Astrocyte (in vitro differentiated cells and primary cell): Measurements from ENCODE around the gene TSHZ1. TPM values are rescaled to one million over a fixed set of nuclear protein-coding genes. Genes with fewer than 3 reads are reported as not detected.

ENCODE experiments used
- DNase-seq: peaks from one replicate; pipeline ENCODE4 v3.0.0-alpha.2; 2010; ENCODE audit warnings: low read depth
- FAIRE-seq: peaks from 2 replicates; lab custom pipeline; 2011; peaks lifted over from hg19 to GRCh38; lab: Jason Lieb, UNC
- H2AFZ ChIP-seq: 2 replicates; pipeline ENCODE4 v1.6.0; 2012; ENCODE audit warnings: low read depth, low read length, inconsistent platforms
- H3K27ac ChIP-seq: 2 replicates; pipeline ENCODE4 v1.5.1; 2011; ENCODE audit warnings: low read depth, low read length, inconsistent platforms
- H3K27me3 ChIP-seq: 2 replicates; pipeline ENCODE4 v1.6.0; 2011; ENCODE audit warnings: low read length, inconsistent platforms; ENCODE audit not compliant: insufficient read depth
- H3K36me3 ChIP-seq: 2 replicates; pipeline ENCODE4 v1.5.1; 2011; ENCODE audit warnings: low read length, inconsistent platforms; ENCODE audit not compliant: insufficient read depth
- H3K4me1 ChIP-seq: 2 replicates; pipeline ENCODE4 v1.5.1; 2011; ENCODE audit warnings: low read length, inconsistent platforms; ENCODE audit not compliant: insufficient read depth
- H3K4me2 ChIP-seq: 2 replicates; pipeline ENCODE4 v1.6.0; 2012; ENCODE audit warnings: low read length, inconsistent platforms
- H3K4me3 ChIP-seq: 2 replicates; pipeline ENCODE4 v1.5.1; 2011; ENCODE audit warnings: low read depth, mild to moderate bottlenecking, low read length, inconsistent platforms; ENCODE audit not compliant: insufficient read depth
- H3K79me2 ChIP-seq: 2 replicates; pipeline ENCODE4 v1.6.0; 2012; ENCODE audit warnings: mild to moderate bottlenecking, low read length, inconsistent platforms; ENCODE audit not compliant: insufficient read depth
- H3K9ac ChIP-seq: 2 replicates; pipeline ENCODE4 v1.6.0; 2012; ENCODE audit warnings: mild to moderate bottlenecking, low read length, inconsistent platforms
- H3K9me3 ChIP-seq: 2 replicates; pipeline ENCODE4 v1.5.1; 2012; ENCODE audit warnings: low read depth, mild to moderate bottlenecking, low read length, inconsistent platforms; ENCODE audit not compliant: insufficient read depth
- H4K20me1 ChIP-seq: 2 replicates; pipeline ENCODE4 v1.6.0; 2012; ENCODE audit warnings: low read length, inconsistent platforms; ENCODE audit not compliant: insufficient read depth
- H3K27ac Mint-ChIP-seq: one replicate; pipeline ENCODE4 v1.8.0; 2021; ENCODE audit warnings: mild to moderate bottlenecking, mixed read lengths; ENCODE audit not compliant: unreplicated experiment
- H3K27me3 Mint-ChIP-seq: one replicate; pipeline ENCODE4 v1.8.0; 2021; ENCODE audit warnings: low read depth, mixed read lengths; ENCODE audit not compliant: unreplicated experiment
- H3K36me3 Mint-ChIP-seq: one replicate; pipeline ENCODE4 v1.8.0; 2021; ENCODE audit warnings: low read depth, mixed read lengths; ENCODE audit not compliant: unreplicated experiment
- H3K4me1 Mint-ChIP-seq: one replicate; pipeline ENCODE4 v1.8.0; 2021; ENCODE audit warnings: low read depth, mixed read lengths; ENCODE audit not compliant: unreplicated experiment
- H3K4me3 Mint-ChIP-seq: one replicate; pipeline ENCODE4 v1.8.0; 2021; ENCODE audit warnings: mild to moderate bottlenecking, moderate library complexity, mixed read lengths; ENCODE audit not compliant: unreplicated experiment
- H3K9me3 Mint-ChIP-seq: one replicate; pipeline ENCODE4 v1.8.0; 2021; ENCODE audit warnings: mild to moderate bottlenecking, mixed read lengths; ENCODE audit not compliant: unreplicated experiment
- CTCF ChIP-seq: IDR thresholded peaks from 2 replicates; pipeline ENCODE4 v1.5.1; 2011; ENCODE audit warnings: low read depth, mild to moderate bottlenecking, inconsistent platforms, low read length, moderate library complexity; ENCODE audit not compliant: insufficient read depth
- EZH2 ChIP-seq: IDR thresholded peaks from 2 replicates; pipeline ENCODE4 v1.6.1; 2012; ENCODE audit warnings: mild to moderate bottlenecking, low read length, inconsistent platforms; ENCODE audit not compliant: insufficient read depth
- total RNA-seq: library from RNA; stranded (reverse); gene quantifications from 2 replicates; pipeline ENCODE4 v1.2.1, GENCODE V29; 2021

TSHZ1 gene
- total RNA-seq, 1 donor from 2014 or later = 2.9 TPM

GRCh38 chr18:75273817-75274216 is 63.2 kb downstream of the TSHZ1 start:
- peaks cover 3% of the 10 kb centered on the region for H3K27me3 Mint-ChIP-seq
- H2AFZ ChIP-seq = no peak overlapping the region
- H3K79me2 ChIP-seq = no peaks in the 10 kb centered on the region
- FAIRE-seq = no peak
- no peak overlapping the region for H3K4me3 Mint-ChIP-seq
- no peak overlapping the region for H3K4me2 ChIP-seq
- H3K27ac Mint-ChIP-seq = no peak overlapping the region
- TF ChIP-seq EZH2 (no peak), CTCF (no peak)
- H3K4me1 Mint-ChIP-seq = peaks cover 11% of the 10 kb centered on the region
- no peaks in the 10 kb centered on the region for H3K9me3 Mint-ChIP-seq
- no peak overlapping the region for H3K27ac ChIP-seq
- H3K27me3 ChIP-seq = no peaks in the 10 kb centered on the region
- no peaks in the 10 kb centered on the region for H3K9me3 ChIP-seq
- H3K9ac ChIP-seq = no peak overlapping the region
- H3K4me3 ChIP-seq = no peak overlapping the region
- H3K4me1 ChIP-seq = no peaks in the 10 kb centered on the region
- DNase-seq = no peak
- no peaks in the 10 kb centered on the region for H3K36me3 Mint-ChIP-seq
- H4K20me1 ChIP-seq = no peaks in the 10 kb centered on the region
- H3K36me3 ChIP-seq = no peaks in the 10 kb centered on the region

DNA sequence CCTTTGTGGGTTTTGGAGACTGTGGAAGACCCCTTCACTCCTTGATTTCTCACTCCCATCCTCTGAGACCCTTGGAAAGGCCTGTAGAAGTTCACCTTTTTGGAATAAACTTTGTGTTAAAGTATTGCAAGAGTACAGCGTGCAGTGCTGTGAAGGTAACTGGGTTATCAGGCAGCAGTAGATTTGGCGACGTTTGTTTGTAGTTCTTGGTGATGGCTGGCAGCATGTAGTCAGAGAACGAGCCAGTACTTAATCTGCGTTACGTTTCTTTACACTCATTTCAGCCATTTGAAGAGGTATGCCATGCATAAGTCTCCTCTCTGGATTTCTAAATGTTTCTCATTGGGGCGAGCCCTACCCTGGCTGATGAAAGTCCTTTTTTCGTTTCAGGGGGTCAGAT is 64.6 kb downstream of the TSHZ1 start:
- H3K4me3 Mint-ChIP-seq = no peak overlapping the region
- Histone ChIP-seq H3K4me1 (no peaks in the 10 kb centered on the region), H3K36me3 (no peaks in the 10 kb centered on the region), H3K79me2 (no peaks in the 10 kb centered on the region), H3K4me2 (no peak overlapping the region), H3K27ac (no peak overlapping the region), H3K9ac (no peak overlapping the region), H2AFZ (no peak overlapping the region), H3K4me3 (no peak overlapping the region), H3K27me3 (no peaks in the 10 kb centered on the region), H4K20me1 (no peaks in the 10 kb centered on the region), H3K9me3 (no peaks in the 10 kb centered on the region)
- H3K36me3 Mint-ChIP-seq = no peaks in the 10 kb centered on the region
- H3K4me1 Mint-ChIP-seq = peaks cover 11% of the 10 kb centered on the region
- H3K27me3 Mint-ChIP-seq = peaks cover 3% of the 10 kb centered on the region
- no peak for TF ChIP-seq EZH2
- FAIRE-seq = no peak
- H3K27ac Mint-ChIP-seq = no peak overlapping the region
- DNase-seq = no peak
- H3K9me3 Mint-ChIP-seq = no peaks in the 10 kb centered on the region

DNA sequence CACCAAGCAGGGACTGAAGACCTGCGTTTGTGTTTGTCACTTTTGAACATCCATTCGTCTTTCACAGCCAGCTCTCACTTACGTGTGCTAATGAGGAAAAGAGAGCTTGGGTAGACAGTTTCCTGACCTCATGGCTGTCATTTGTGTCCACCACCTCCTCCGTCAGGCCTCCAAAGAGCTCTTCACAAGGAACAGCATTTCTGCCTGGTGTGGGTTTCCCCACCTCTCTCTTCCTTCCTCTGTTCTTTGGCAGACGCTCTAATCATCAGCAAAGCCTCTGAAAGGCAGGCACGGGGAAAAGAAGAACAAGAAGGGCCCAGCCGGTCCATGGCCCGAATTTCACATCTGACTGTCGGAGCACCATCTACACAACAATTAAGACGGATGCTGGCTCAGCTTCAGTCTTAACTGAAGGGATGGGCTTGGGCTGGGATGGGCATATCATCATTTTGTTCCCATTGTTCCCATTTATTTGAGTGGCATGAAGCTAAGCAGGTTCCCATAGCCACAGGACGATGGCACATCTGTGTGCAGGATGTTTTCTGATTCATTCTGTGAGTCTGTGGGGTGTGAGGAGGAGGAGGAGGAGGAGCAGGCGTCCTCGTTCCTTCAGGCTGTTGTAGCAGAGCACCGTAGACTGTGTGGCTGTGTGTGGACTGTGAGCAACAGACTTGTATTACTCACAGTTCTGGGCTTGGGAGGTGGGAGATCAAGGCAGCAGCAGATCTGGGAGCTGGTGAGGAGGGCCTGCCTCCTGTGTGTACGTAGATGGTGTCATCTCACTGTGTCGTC is 66.4 kb downstream of the TSHZ1 start:
- peak overlapping the region; percentile 12 for H2AFZ ChIP-seq
- DNase-seq (peak; percentile 76), FAIRE-seq (no peak)
- H3K36me3 ChIP-seq = no peaks in the 10 kb centered on the region
- no peak for TF ChIP-seq CTCF
- Mint-ChIP-seq H3K27ac (peak overlapping the region; percentile 14), H3K36me3 (no peaks in the 10 kb centered on the region), H3K4me1 (peaks cover 15% of the 10 kb centered on the region), H3K9me3 (no peaks in the 10 kb centered on the region), H3K4me3 (no peak overlapping the region), H3K27me3 (peaks cover 3% of the 10 kb centered on the region)
- H3K79me2 ChIP-seq = no peaks in the 10 kb centered on the region
- no peak overlapping the region for H3K4me3 ChIP-seq
- H3K4me2 ChIP-seq = peak overlapping the region; percentile 15
- no peaks in the 10 kb centered on the region for H3K9me3 ChIP-seq
- H3K4me1 ChIP-seq = no peaks in the 10 kb centered on the region
- H3K27ac ChIP-seq = no peak overlapping the region
- no peak overlapping the region for H3K9ac ChIP-seq
- H3K27me3 ChIP-seq = no peaks in the 10 kb centered on the region
- no peaks in the 10 kb centered on the region for H4K20me1 ChIP-seq
